ENCODE data around the gene ADAM22.

ADAM22 gene

GRCh38 chr7:88223265-88223664 is 289.2 kb downstream of the ADAM22 start:
- no peak for DNase-seq

- no peak for DNase-seq
These were observed 290.7 kb downstream of the ADAM22 start for GRCh38 chr7:88224601-88225275.

DNA sequence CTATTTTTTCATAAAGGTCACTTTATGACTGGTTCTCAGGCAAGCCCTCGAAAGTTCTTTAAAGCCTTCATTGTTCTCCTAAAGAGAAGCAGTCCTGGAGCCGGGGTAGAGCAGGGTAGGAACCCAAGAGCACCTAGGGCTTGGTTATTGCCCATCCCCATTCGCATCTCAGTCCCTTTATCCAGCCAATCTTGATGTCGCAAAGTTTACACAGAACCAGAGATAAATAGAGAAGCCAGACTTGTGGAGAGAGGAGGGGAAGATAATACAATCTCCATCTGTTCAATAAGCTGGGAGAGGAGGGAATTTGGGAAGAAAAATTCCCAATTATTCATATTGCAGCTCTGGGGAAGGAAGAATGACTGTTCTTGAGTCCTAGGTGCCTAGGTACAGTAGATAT is 292.1 kb downstream of the ADAM22 start:
- DNase-seq: no peak

DNA sequence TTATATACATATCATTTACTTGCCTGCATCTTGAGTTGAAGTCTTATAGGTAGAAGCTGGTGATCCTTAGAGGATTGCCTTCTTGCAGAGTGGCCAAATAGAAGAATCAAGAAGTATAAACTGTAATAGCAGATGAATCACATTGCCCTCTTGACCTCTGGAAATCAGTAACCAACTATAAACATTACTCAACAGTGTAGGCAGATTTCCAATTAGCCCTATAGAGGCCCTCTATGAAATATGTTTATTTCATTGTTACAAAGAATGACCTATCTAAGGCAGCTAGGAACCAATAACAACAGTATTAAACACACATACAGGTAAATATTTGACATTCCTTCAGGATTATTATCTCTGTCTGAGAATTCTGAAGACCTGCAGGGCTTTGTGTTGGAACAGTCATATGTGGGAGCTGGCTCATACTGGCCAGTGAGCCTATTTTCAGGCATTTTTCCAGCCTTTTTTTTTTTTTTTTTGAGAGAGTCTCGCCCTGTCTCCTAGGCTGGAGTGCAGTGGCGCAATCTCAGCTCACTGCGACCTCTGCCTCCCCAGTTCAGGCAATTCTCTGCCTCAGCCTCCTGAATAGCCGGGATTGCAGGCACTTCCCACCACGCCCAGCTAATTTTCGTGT is 292.9 kb downstream of the ADAM22 start:
- DNase-seq: no peak

GRCh38 chr7:88229302-88229995 is 295.4 kb downstream of the ADAM22 start:
- DNase-seq: no peak

- no peak for DNase-seq
These were observed 296.6 kb downstream of the ADAM22 start for GRCh38 chr7:88230646-88231045.

DNA sequence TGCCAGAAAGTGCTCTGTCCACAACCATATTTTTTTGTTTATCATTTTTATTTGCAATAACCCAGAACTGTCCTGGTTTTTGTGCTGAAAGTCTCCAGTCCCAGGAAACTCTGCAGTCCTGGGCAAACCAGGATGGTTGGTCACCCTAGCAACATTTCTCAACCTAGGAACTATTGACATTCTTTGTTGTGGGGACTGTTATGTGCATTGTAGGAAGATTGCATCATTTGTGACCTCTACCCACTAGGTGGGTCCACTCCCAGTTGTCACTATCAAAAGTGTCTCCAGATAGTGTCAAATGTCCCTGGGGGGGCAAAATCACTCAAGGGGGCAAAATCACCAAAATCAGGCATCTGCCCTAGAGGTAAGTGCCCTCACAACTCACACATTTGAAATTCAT is 299.8 kb downstream of the ADAM22 start:
- no peak for DNase-seq

- no peak for DNase-seq
These were observed 305.8 kb downstream of the ADAM22 start for GRCh38 chr7:88239852-88240251.

GRCh38 chr7:88243345-88243909 is 309.4 kb downstream of the ADAM22 start:
- DNase-seq: peak; percentile 50

DNA sequence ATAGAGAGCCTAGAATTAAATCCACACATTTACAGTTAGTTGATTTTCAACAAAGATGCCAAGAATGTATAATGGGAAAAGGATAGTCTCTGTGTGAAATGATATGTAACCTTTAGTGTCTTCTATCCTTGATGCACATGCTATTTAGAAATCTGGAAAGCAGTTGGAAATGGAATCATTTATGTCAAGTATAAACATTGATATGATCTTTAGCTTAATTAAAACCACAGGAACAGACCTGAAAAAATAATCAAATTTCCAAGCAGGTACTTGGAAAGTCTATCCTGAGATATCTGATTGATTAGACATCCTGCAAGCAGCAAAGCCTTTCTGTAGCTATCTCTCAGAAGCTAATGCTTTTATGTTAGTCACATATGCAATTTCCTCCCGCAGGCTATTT is 310.2 kb downstream of the ADAM22 start:
- no peak for DNase-seq
